Hair follicle dermal papilla cell (primary cell): ENCODE results near the gene DENND2C. TPM values are rescaled to one million over a fixed set of nuclear protein-coding genes. Genes with fewer than 3 reads are reported as not detected.

Experiments
- small RNA-seq: library from RNA; depleted of rRNA; stranded (forward); fragments of <200 nt; gene quantifications from one replicate; pipeline ENCODE3, GENCODE V24; 2012
- total RNA-seq: library from RNA; depleted of rRNA; stranded (reverse); fragments of >200 nt; gene quantifications from 2 replicates; pipeline ENCODE4 v1.2.3, GENCODE V29; 2012

Gene DENND2C, protein sequence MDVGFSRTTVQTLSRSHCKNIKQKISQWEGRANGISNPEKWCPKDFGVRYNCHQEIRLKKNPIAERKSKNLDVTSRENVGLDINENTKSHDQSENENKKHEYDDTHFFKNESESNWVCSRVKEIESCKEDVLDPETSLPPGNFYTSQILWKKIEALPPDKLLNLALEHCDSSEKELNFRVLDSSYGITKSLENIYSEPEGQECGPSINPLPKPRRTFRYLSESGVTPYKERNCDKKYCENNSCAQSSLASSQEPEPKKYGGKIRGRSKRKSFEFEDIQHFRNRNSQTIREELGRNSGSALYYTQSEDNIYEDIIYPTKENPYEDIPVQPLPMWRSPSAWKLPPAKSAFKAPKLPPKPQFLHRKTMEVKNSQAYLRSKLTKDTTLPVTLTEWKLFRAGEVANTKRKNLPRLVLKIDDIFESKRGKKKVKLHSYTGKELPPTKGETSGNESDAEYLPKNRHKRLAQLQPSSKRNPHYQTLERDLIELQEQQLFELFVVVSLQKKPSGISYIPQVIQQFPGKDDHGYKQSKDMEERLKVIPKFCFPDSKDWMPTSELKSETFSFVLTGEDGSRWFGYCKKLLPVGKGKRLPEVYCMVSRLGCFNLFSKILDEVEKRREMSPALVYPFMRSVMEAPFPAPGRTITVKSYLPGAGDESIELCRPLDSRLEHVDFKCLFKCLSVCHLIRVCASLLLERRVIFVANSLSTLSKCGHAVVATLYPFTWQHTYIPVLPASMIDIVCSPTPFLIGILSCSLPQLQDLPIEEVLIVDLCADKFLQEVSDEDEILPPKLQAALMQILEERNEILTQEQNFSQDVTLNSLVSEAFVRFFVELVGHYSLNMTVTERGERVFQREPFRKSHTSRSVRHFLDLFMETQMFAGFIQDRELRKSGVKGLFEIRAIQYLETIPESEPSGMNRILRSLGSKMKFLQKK
- 3.6 and 3.9 TPM in 2 replicates for total RNA-seq

GRCh38 chr1:114669562-114670082 lies at the start of gene DENND2C:
DENND2C (minus strand) TSS chr1:114670049; CDS start chr1:114625984, 44,065 bp downstream.

DNA sequence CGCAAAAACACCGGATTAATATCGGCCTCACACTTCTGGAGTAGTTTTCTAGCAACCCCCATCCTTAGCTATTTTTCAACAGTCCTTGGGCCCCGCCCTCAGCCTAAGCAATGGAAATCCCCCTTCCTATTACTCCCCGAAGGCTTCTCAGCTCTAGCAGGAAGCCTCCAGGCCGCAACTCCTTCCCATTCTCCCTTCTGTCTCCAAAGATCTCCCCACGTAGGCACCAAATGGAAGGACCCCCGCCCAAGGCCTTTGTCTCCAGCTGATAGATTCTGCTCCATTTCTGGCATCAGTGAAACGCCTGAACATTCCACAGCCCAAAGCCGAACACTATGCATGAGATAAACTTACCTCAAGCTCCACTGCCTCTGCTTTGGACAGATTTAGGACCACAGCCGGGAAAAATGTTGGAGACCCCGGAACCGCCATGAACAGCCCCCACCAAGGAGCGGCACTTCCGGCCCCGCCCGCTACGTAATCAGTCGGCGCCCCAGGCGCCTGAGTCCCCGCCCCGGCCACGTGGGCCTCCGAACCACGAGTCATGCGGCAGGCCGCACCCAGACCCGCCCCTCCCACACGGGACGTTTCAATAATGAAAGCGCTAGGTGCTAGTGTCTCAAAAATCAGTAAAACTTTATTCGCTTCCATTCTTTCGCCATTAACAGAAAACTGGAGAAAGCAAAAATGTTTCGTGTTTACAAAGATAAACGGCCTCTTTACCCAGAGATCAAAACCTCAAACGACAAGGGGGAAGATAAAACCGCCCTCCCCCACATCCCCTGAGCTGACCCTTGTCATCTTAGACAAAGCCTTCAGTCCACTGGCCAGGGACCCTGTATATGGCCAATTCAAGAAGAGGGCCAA lies 46.7 kb upstream of the DENND2C start, which contains the start of gene NRAS:
Gene NRAS, minus strand, starts transcription at position 468 of the 867 bp plus-strand sequence. CDS start 611 bp downstream, outside the sequence.

GRCh38 chr1:114695430-114696058 lies 25.7 kb upstream of the DENND2C start, which contains the start of gene AMPD1:
AMPD1 (minus strand) TSS chr1:114695546; CDS start chr1:114695471, 75 bp downstream.

GRCh38 chr1:114581335-114582287 lies 88.2 kb downstream of the DENND2C start, which contains the start of gene BCAS2:
BCAS2 (minus strand) TSS chr1:114581615; CDS start chr1:114581591, 24 bp downstream.

Small RNA genes lying within 50 kb of the gene (small RNA-seq; reads per million reads assigned to genes)
- not detected for gene RN7SL432P

Other genes starting within 250 kb of the DENND2C start
- gene TRIM33, start 158.8 kb downstream of the DENND2C start, total RNA-seq: 30.4 and 43.8 TPM in 2 replicates
- gene BCAS2, start 88.4 kb downstream of the DENND2C start, total RNA-seq: 23.9 and 26.6 TPM in 2 replicates
- not detected in 2 replicates for gene AMPD1, start 25.5 kb upstream of the DENND2C start, total RNA-seq
- gene NRAS, start 46.7 kb upstream of the DENND2C start, total RNA-seq: 78.9 and 89.7 TPM in 2 replicates
- gene CSDE1, start 87.9 kb upstream of the DENND2C start, total RNA-seq: 454 and 604 TPM in 2 replicates
- gene SIKE1, start 110.6 kb upstream of the DENND2C start, total RNA-seq: 42.1 and 59.7 TPM in 2 replicates
- not detected in 2 replicates for gene SYCP1, start 184.8 kb upstream of the DENND2C start, total RNA-seq